Activated effector memory CD4-positive, alpha-beta T cell treated with anti-CD3 and anti-CD28 coated beads, Interleukin-2, amount 50 U/mL, for 16 hours (primary cell): ENCODE results near the gene VPREB3.

Experiments
- DNase-seq: peaks from one replicate; pipeline ENCODE4 v3.0.0-alpha.2; 2020

Gene VPREB3

GRCh38 chr22:23754220-23754919 is at the start of gene VPREB3:
Gene VPREB3 (minus strand): TSS chr22:23754425. CDS start chr22:23754363, 62 bp downstream.
- no peak for DNase-seq

- DNase-seq = no peak
These were observed 49.0 kb upstream of the VPREB3 start for GRCh38 chr22:23803001-23803819.

- no peak for DNase-seq
These were observed 47.7 kb upstream of the VPREB3 start for GRCh38 chr22:23801886-23802377.

- DNase-seq = no peak
These were observed 47.1 kb upstream of the VPREB3 start for GRCh38 chr22:23801238-23801821.

GRCh38 chr22:23800297-23801237 is 46.3 kb upstream of the VPREB3 start:
- no peak for DNase-seq

GRCh38 chr22:23796461-23796860 is 42.2 kb upstream of the VPREB3 start:
- no peak for DNase-seq

- no peak for DNase-seq
These were observed 39.1 kb upstream of the VPREB3 start for GRCh38 chr22:23793326-23793725.

- no peak for DNase-seq
These were observed 37.8 kb upstream of the VPREB3 start for GRCh38 chr22:23791738-23792645.

GRCh38 chr22:23790819-23791737 is 36.9 kb upstream of the VPREB3 start:
- no peak for DNase-seq

- DNase-seq = no peak
These were observed 35.4 kb upstream of the VPREB3 start for GRCh38 chr22:23789638-23790037.

- DNase-seq = no peak
These were observed 34.9 kb upstream of the VPREB3 start for GRCh38 chr22:23789121-23789520.

- DNase-seq = no peak
These were observed 33.7 kb upstream of the VPREB3 start for GRCh38 chr22:23787910-23788309.

GRCh38 chr22:23787600-23787896 is 33.3 kb upstream of the VPREB3 start:
- no peak for DNase-seq

GRCh38 chr22:23786752-23787599 is 32.8 kb upstream of the VPREB3 start, which contains the start of gene SMARCB1:
Gene SMARCB1 (plus strand): TSS chr22:23786966. CDS start chr22:23787170, 204 bp downstream.
- DNase-seq = peak; percentile 97

GRCh38 chr22:23786261-23786710 is 32.1 kb upstream of the VPREB3 start:
- no peak for DNase-seq

GRCh38 chr22:23784215-23784732 is 30.0 kb upstream of the VPREB3 start:
- DNase-seq = no peak

GRCh38 chr22:23783265-23784150 is 29.3 kb upstream of the VPREB3 start:
- DNase-seq = no peak

- no peak for DNase-seq
These were observed 28.5 kb upstream of the VPREB3 start for GRCh38 chr22:23782703-23783102.
